Loucy (cell line): ENCODE results near the gene VPS13A.

Experiments used
- H2AFZ ChIP-seq: fragments of 200-600 bp; sonication (generic); 2 replicates; pipeline ENCODE4 v1.6.0; 2016; ENCODE audit warnings: antibody characterized with exemption, mild to moderate bottlenecking, low read length, moderate library complexity
- H3F3A ChIP-seq: fragments of 200-600 bp; 2 replicates; pipeline ENCODE4 v1.6.0; 2016; ENCODE audit warnings: antibody characterized with exemption, low read depth, mild to moderate bottlenecking
- H3K27me3 ChIP-seq: fragments of 200-600 bp; sonication (generic); 2 replicates; pipeline ENCODE4 v1.6.1; 2014; ENCODE audit warnings: low read length, mild to moderate bottlenecking; ENCODE audit not compliant: insufficient read depth, poor library complexity, severe bottlenecking
- H3K36me3 ChIP-seq: fragments of 200-600 bp; sonication (generic); 2 replicates; pipeline ENCODE4 v1.6.1; 2016; ENCODE audit warnings: low read length; ENCODE audit not compliant: insufficient read depth
- H3K4me1 ChIP-seq: fragments of 200-600 bp; sonication (generic); 2 replicates; pipeline ENCODE4 v1.5.1; 2014; ENCODE audit warnings: low read length, mild to moderate bottlenecking; ENCODE audit not compliant: insufficient read depth, poor library complexity, severe bottlenecking
- H3K4me2 ChIP-seq: fragments of 200-600 bp; sonication (generic); 2 replicates; pipeline ENCODE4 v1.6.0; 2014; ENCODE audit warnings: antibody characterized with exemption, low read length, low read depth, mild to moderate bottlenecking; ENCODE audit not compliant: poor library complexity, severe bottlenecking
- H3K4me3 ChIP-seq: fragments of 200-600 bp; sonication (generic); 2 replicates; pipeline ENCODE4 v1.5.1; 2014; ENCODE audit warnings: low read length, mild to moderate bottlenecking, mixed read lengths; ENCODE audit not compliant: poor library complexity, severe bottlenecking
- H3K79me2 ChIP-seq: fragments of 200-600 bp; sonication (generic); 2 replicates; pipeline ENCODE4 v1.6.1; 2014; ENCODE audit warnings: low read length; ENCODE audit not compliant: insufficient read depth
- H3K9ac ChIP-seq: fragments of 200-600 bp; sonication (generic); 2 replicates; pipeline ENCODE4 v1.6.0; 2014; ENCODE audit warnings: mild to moderate bottlenecking, low read depth, low read length, moderate library complexity; ENCODE audit not compliant: poor library complexity, severe bottlenecking
- H3K9me2 ChIP-seq: fragments of 200-600 bp; sonication (generic); replicated peaks from 2 replicates; pipeline ENCODE4 v1.6.1; 2016; ENCODE audit warnings: low read depth, low read length, mixed read lengths
- H3K9me3 ChIP-seq: fragments of 200-600 bp; sonication (generic); 2 replicates; pipeline ENCODE4 v1.6.1; 2014; ENCODE audit warnings: mild to moderate bottlenecking, antibody characterized with exemption, low read length, low read depth; ENCODE audit not compliant: insufficient read depth
- H4K20me1 ChIP-seq: fragments of 200-600 bp; sonication (generic); 2 replicates; pipeline ENCODE4 v1.6.0; 2014; ENCODE audit warnings: antibody characterized with exemption, low read length, mild to moderate bottlenecking; ENCODE audit not compliant: insufficient read depth, poor library complexity, severe bottlenecking
- EZH2phosphoT487 ChIP-seq: fragments of 200-600 bp; IDR thresholded peaks from 2 replicates; pipeline ENCODE4 v1.6.1; 2018; ENCODE audit warnings: antibody characterized with exemption, mild to moderate bottlenecking, moderate library complexity, borderline replicate concordance
- TF ChIP-seq, protein P1 (sequence below): fragments of 200-600 bp; sonication (generic); conservative IDR thresholded peaks from 2 replicates; pipeline ENCODE4 v1.5.1; 2014; ENCODE audit warnings: mild to moderate bottlenecking, antibody characterized with exemption, low read length

VPS13A gene

DNA sequence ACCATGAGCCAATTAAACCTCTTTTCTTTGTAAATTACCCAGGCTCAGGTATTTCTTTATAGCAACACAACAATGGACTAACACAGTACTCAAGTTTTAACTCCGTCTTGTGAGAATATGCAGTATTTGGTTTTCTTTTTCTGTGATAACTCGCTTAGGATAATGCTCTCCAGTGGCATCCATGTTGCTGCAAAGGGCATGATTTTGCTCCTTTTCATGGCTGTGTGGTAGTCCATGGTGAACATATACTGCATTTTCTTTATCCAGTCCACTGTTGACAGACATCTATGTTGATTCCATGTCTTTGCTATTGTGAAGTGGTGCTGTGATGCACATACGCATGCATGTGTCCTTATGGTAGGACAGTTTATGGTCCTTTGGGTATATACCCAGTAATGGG, 10.9 kb downstream of the VPS13A start:
- H3K4me2 ChIP-seq, result no peak overlapping the region
- no peaks in the 10 kb centered on the region for H3K9me3 ChIP-seq
- H3K36me3 ChIP-seq, result no peaks in the 10 kb centered on the region
- no peak overlapping the region for H2AFZ ChIP-seq
- H3K9me2 ChIP-seq, result no peaks in the 10 kb centered on the region
- H3K4me3 ChIP-seq, result no peak overlapping the region
- H3K4me1 ChIP-seq, result peaks cover 17% of the 10 kb centered on the region
- H4K20me1 ChIP-seq, result peaks cover 43% of the 10 kb centered on the region
- no peak overlapping the region for H3K9ac ChIP-seq
- H3K27me3 ChIP-seq, result no peaks in the 10 kb centered on the region
- TF ChIP-seq, protein P1, sequence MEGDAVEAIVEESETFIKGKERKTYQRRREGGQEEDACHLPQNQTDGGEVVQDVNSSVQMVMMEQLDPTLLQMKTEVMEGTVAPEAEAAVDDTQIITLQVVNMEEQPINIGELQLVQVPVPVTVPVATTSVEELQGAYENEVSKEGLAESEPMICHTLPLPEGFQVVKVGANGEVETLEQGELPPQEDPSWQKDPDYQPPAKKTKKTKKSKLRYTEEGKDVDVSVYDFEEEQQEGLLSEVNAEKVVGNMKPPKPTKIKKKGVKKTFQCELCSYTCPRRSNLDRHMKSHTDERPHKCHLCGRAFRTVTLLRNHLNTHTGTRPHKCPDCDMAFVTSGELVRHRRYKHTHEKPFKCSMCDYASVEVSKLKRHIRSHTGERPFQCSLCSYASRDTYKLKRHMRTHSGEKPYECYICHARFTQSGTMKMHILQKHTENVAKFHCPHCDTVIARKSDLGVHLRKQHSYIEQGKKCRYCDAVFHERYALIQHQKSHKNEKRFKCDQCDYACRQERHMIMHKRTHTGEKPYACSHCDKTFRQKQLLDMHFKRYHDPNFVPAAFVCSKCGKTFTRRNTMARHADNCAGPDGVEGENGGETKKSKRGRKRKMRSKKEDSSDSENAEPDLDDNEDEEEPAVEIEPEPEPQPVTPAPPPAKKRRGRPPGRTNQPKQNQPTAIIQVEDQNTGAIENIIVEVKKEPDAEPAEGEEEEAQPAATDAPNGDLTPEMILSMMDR, result no peak
- no peak for TF ChIP-seq EZH2phosphoT487
- H3K79me2 ChIP-seq, result peaks cover 100% of the 10 kb centered on the region
- H3F3A ChIP-seq, result no peaks in the 10 kb centered on the region

- Histone ChIP-seq H3K4me2 (no peak overlapping the region), H3K36me3 (no peaks in the 10 kb centered on the region), H3K9ac (no peak overlapping the region), H4K20me1 (peaks cover 33% of the 10 kb centered on the region), H3K4me1 (peaks cover 9% of the 10 kb centered on the region), H3K9me2 (no peaks in the 10 kb centered on the region), H3F3A (no peaks in the 10 kb centered on the region), H3K9me3 (no peaks in the 10 kb centered on the region), H2AFZ (no peak overlapping the region), H3K27me3 (no peaks in the 10 kb centered on the region), H3K4me3 (no peak overlapping the region), H3K79me2 (peaks cover 96% of the 10 kb centered on the region)
- no peak for TF ChIP-seq EZH2phosphoT487
- TF ChIP-seq, protein P1, result no peak
Observed at GRCh38 chr9:77194423-77194822, 17.1 kb downstream of the VPS13A start.

DNA sequence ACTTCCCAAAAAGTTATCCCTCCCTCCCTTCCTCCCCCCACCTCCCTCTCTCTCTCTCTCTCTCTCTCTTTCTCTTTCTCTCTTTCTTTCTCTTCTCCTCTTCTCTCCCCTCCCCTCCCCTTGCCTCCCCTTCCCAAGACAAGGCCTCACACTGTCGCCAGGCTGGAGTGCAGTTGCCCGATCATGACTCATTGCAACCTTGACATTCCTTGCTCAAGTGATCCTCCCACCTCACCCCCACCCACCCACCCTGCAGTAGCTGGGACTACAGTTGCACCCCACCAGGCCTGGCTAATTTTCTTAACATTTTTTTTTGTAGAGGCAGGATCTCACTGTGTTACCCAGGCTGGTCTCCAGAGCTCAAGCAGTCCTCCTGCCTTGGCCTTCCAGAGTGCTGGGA, 32.8 kb downstream of the VPS13A start:
- TF ChIP-seq, protein P1, result no peak
- TF ChIP-seq EZH2phosphoT487, result no peak
- no peaks in the 10 kb centered on the region for H3F3A ChIP-seq
- H3K9me3 ChIP-seq, result no peaks in the 10 kb centered on the region
- no peaks in the 10 kb centered on the region for H3K27me3 ChIP-seq
- H3K4me2 ChIP-seq, result no peak overlapping the region
- no peaks in the 10 kb centered on the region for H3K4me1 ChIP-seq
- no peaks in the 10 kb centered on the region for H3K9me2 ChIP-seq
- H3K4me3 ChIP-seq, result no peak overlapping the region
- H3K36me3 ChIP-seq, result peaks cover 56% of the 10 kb centered on the region
- H3K79me2 ChIP-seq, result no peaks in the 10 kb centered on the region
- no peak overlapping the region for H3K9ac ChIP-seq
- H4K20me1 ChIP-seq, result no peaks in the 10 kb centered on the region
- no peak overlapping the region for H2AFZ ChIP-seq
